ENCODE results near the gene CHN2.

Gene CHN2

GRCh38 chr7:29224726-29225125, 30.2 kb downstream of the CHN2 start:
- no peak for DNase-seq (ENCODE audit: low read depth in 2 of 2)

- no peak for DNase-seq (ENCODE audit: low read depth in 2 of 2)
These were observed 33.9 kb downstream of the CHN2 start for GRCh38 chr7:29228289-29229011.

GRCh38 chr7:29229066-29229465, 34.5 kb downstream of the CHN2 start:
- no peak for DNase-seq (ENCODE audit: low read depth in 2 of 2)

GRCh38 chr7:29229946-29230345, 35.4 kb downstream of the CHN2 start:
- no peak for DNase-seq (ENCODE audit: low read depth in 2 of 2)

GRCh38 chr7:29230871-29231345, 36.3 kb downstream of the CHN2 start:
- no peak for DNase-seq (ENCODE audit: low read depth in 2 of 2)

- DNase-seq (ENCODE audit: low read depth in 2 of 2), result no peak
These were observed 37.2 kb downstream of the CHN2 start for GRCh38 chr7:29231671-29232232.

GRCh38 chr7:29234438-29234837, 39.9 kb downstream of the CHN2 start:
- no peak for DNase-seq (ENCODE audit: low read depth in 2 of 2)

GRCh38 chr7:29236071-29236580, 41.6 kb downstream of the CHN2 start:
- DNase-seq (ENCODE audit: low read depth in 2 of 2), result no peak

GRCh38 chr7:29236649-29237048, 42.1 kb downstream of the CHN2 start:
- DNase-seq (ENCODE audit: low read depth in 2 of 2), result no peak

- no peak for DNase-seq (ENCODE audit: low read depth in 2 of 2)
These were observed 42.9 kb downstream of the CHN2 start for GRCh38 chr7:29237489-29237888.

- DNase-seq (ENCODE audit: low read depth in 2 of 2), result no peak
These were observed 45.1 kb downstream of the CHN2 start for GRCh38 chr7:29239638-29240037.

GRCh38 chr7:29242265-29242664, 47.7 kb downstream of the CHN2 start:
- no peak for DNase-seq (ENCODE audit: low read depth in 2 of 2)

- DNase-seq (ENCODE audit: low read depth in 2 of 2), result peak; percentile 35 to 42
These were observed 49.5 kb downstream of the CHN2 start for GRCh38 chr7:29243910-29244655.

GRCh38 chr7:29247224-29247962, 52.8 kb downstream of the CHN2 start:
- DNase-seq (ENCODE audit: low read depth in 2 of 2), result no peak

GRCh38 chr7:29247963-29248236, 53.3 kb downstream of the CHN2 start:
- DNase-seq (ENCODE audit: low read depth in 2 of 2), result no peak

- DNase-seq (ENCODE audit: low read depth in 2 of 2), result no peak
These were observed 54.3 kb downstream of the CHN2 start for GRCh38 chr7:29248713-29249382.

GRCh38 chr7:29249383-29249750, 54.8 kb downstream of the CHN2 start:
- DNase-seq (ENCODE audit: low read depth in 2 of 2), result no peak

- DNase-seq (ENCODE audit: low read depth in 2 of 2), result no peak
These were observed 55.3 kb downstream of the CHN2 start for GRCh38 chr7:29249860-29250259.

- no peak for DNase-seq (ENCODE audit: low read depth in 2 of 2)
These were observed 58.6 kb downstream of the CHN2 start for GRCh38 chr7:29253225-29253624.

GRCh38 chr7:29254591-29254990, 60.0 kb downstream of the CHN2 start:
- DNase-seq (ENCODE audit: low read depth in 2 of 2), result no peak

GRCh38 chr7:29255199-29255878, 60.8 kb downstream of the CHN2 start:
- DNase-seq (ENCODE audit: low read depth in 2 of 2), result no peak
